ENCODE results near the gene SLC23A1.

SLC23A1 gene

GRCh38 chr5:139384591-139385051 lies 1.5 kb upstream of the SLC23A1 start:
- TF ChIP-seq CTCF (IDR thresholded peaks at IDR 0.05), result no peak
- no peak for DNase-seq (ENCODE audit: low spot score)
- peak overlapping the region; percentile 59 for H3K4me3 ChIP-seq
- peak overlapping the region in 1 of 2 donors; percentile 60 for H3K27ac ChIP-seq

- no peak for TF ChIP-seq CTCF (IDR thresholded peaks at IDR 0.05)
- Histone ChIP-seq H3K4me3 (no peak overlapping the region), H3K27ac (peak overlapping the region in 1 of 2 donors; percentile 60)
- peak; percentile 58 for DNase-seq (ENCODE audit: low spot score)
These were observed 995 bp upstream of the SLC23A1 start for GRCh38 chr5:139383993-139384590.

GRCh38 chr5:139382807-139383206 lies 290 bp downstream of the SLC23A1 start:
- no peak for TF ChIP-seq CTCF (IDR thresholded peaks at IDR 0.05)
- H3K27ac ChIP-seq, result no peak overlapping the region
- H3K4me3 ChIP-seq, result no peak overlapping the region
- DNase-seq (ENCODE audit: low spot score), result no peak

GRCh38 chr5:139381837-139382761 lies 998 bp downstream of the SLC23A1 start:
- DNase-seq (ENCODE audit: low spot score), result peak; percentile 62
- no peak for TF ChIP-seq CTCF (IDR thresholded peaks at IDR 0.05)
- Histone ChIP-seq H3K27ac (no peak overlapping the region), H3K4me3 (no peak overlapping the region)

GRCh38 chr5:139379626-139380449 lies 3.3 kb downstream of the SLC23A1 start:
- no peak for DNase-seq (ENCODE audit: low spot score)
- H3K27ac ChIP-seq, result no peak overlapping the region
- H3K4me3 ChIP-seq, result no peak overlapping the region
- TF ChIP-seq CTCF (IDR thresholded peaks at IDR 0.05), result no peak

- TF ChIP-seq CTCF (IDR thresholded peaks at IDR 0.05), result no peak
- no peak overlapping the region for H3K4me3 ChIP-seq
- DNase-seq (ENCODE audit: low spot score), result no peak
- H3K27ac ChIP-seq, result no peak overlapping the region
These were observed 4.1 kb downstream of the SLC23A1 start for GRCh38 chr5:139378941-139379361.

Measured in coronary artery (tissue), 2 donors.